Muscle layer of duodenum (tissue), 2 donors: ENCODE data around the gene ANXA3.

Experiments
- H3K27ac ChIP-seq: one replicate; pipeline ENCODE4 v1.7.0; 2013; ENCODE audit warnings: mild to moderate bottlenecking, low read length
- H3K27me3 ChIP-seq: one replicate; pipeline ENCODE4 v1.7.0; 2013; ENCODE audit warnings: low read depth, mild to moderate bottlenecking, control low read depth, low read length
- H3K36me3 ChIP-seq, 2 donors: one replicate each; pipeline ENCODE4 v1.7.0; 2013; ENCODE audit warnings: low read length in 2 of 2, control low read depth in 1 of 2, mild to moderate bottlenecking in 1 of 2; ENCODE audit not compliant: insufficient read depth in 2 of 2, control insufficient read depth in 1 of 2
- H3K4me1 ChIP-seq, 2 donors: one replicate each; pipeline ENCODE4 v1.7.0; 2013; ENCODE audit warnings: low read length in 2 of 2, mild to moderate bottlenecking in 2 of 2, control low read depth in 1 of 2, moderate library complexity in 1 of 2; ENCODE audit not compliant: insufficient read depth in 2 of 2, control insufficient read depth in 1 of 2
- H3K4me3 ChIP-seq, 2 donors: one replicate each; pipeline ENCODE4 v1.7.0; 2013; ENCODE audit warnings: low read length in 2 of 2, low read depth in 1 of 2, mild to moderate bottlenecking in 1 of 2
- H3K9me3 ChIP-seq, 2 donors: one replicate each; pipeline ENCODE4 v1.7.0; 2013; ENCODE audit warnings: low read length in 2 of 2, control low read depth in 1 of 2, mild to moderate bottlenecking in 1 of 2; ENCODE audit not compliant: control insufficient read depth in 1 of 2
- donor health status: healthy.

ANXA3 gene

GRCh38 chr4:78613522-78614321 lies 62.2 kb downstream of the ANXA3 start:
- Histone ChIP-seq H3K4me1 (no peaks in the 10 kb centered on the region), H3K9me3 (no peaks in the 10 kb centered on the region), H3K27me3 (no peaks in the 10 kb centered on the region), H3K36me3 (no peaks in the 10 kb centered on the region), H3K27ac (no peak overlapping the region), H3K4me3 (no peak overlapping the region)

- Histone ChIP-seq H3K9me3 (no peaks in the 10 kb centered on the region), H3K36me3 (no peaks in the 10 kb centered on the region), H3K27ac (no peak overlapping the region), H3K4me3 (no peak overlapping the region), H3K27me3 (no peaks in the 10 kb centered on the region), H3K4me1 (no peaks in the 10 kb centered on the region)
Measured at GRCh38 chr4:78616046-78616498, 64.5 kb downstream of the ANXA3 start.

- no peak overlapping the region for H3K27ac ChIP-seq
- no peak overlapping the region for H3K4me3 ChIP-seq
- no peaks in the 10 kb centered on the region for H3K9me3 ChIP-seq
- no peaks in the 10 kb centered on the region for H3K4me1 ChIP-seq
- H3K27me3 ChIP-seq = no peaks in the 10 kb centered on the region
- H3K36me3 ChIP-seq = no peaks in the 10 kb centered on the region
Measured at GRCh38 chr4:78618436-78618835, 66.9 kb downstream of the ANXA3 start.

GRCh38 chr4:78621395-78621794 lies 69.8 kb downstream of the ANXA3 start:
- H3K36me3 ChIP-seq = no peaks in the 10 kb centered on the region
- H3K27me3 ChIP-seq = no peaks in the 10 kb centered on the region
- H3K9me3 ChIP-seq = no peaks in the 10 kb centered on the region
- no peak overlapping the region for H3K27ac ChIP-seq
- H3K4me1 ChIP-seq = no peaks in the 10 kb centered on the region
- H3K4me3 ChIP-seq = no peak overlapping the region

- H3K4me1 ChIP-seq = no peaks in the 10 kb centered on the region
- no peaks in the 10 kb centered on the region for H3K27me3 ChIP-seq
- H3K27ac ChIP-seq = no peak overlapping the region
- no peaks in the 10 kb centered on the region for H3K36me3 ChIP-seq
- no peak overlapping the region for H3K4me3 ChIP-seq
- H3K9me3 ChIP-seq = no peaks in the 10 kb centered on the region
Measured at GRCh38 chr4:78622253-78622979, 70.8 kb downstream of the ANXA3 start.

GRCh38 chr4:78624048-78624447 lies 72.5 kb downstream of the ANXA3 start:
- Histone ChIP-seq H3K27me3 (no peaks in the 10 kb centered on the region), H3K36me3 (no peaks in the 10 kb centered on the region), H3K27ac (no peak overlapping the region), H3K4me3 (no peak overlapping the region), H3K9me3 (no peaks in the 10 kb centered on the region), H3K4me1 (no peaks in the 10 kb centered on the region)

GRCh38 chr4:78625073-78625472 lies 73.5 kb downstream of the ANXA3 start:
- H3K27me3 ChIP-seq = no peaks in the 10 kb centered on the region
- no peaks in the 10 kb centered on the region for H3K4me1 ChIP-seq
- H3K36me3 ChIP-seq = no peaks in the 10 kb centered on the region
- no peaks in the 10 kb centered on the region for H3K9me3 ChIP-seq
- no peak overlapping the region for H3K27ac ChIP-seq
- no peak overlapping the region for H3K4me3 ChIP-seq

GRCh38 chr4:78627046-78627965 lies 75.7 kb downstream of the ANXA3 start:
- H3K9me3 ChIP-seq = no peaks in the 10 kb centered on the region

GRCh38 chr4:78627966-78628678 lies 76.6 kb downstream of the ANXA3 start:
- H3K27me3 ChIP-seq = no peaks in the 10 kb centered on the region
- no peak overlapping the region for H3K4me3 ChIP-seq
- no peaks in the 10 kb centered on the region for H3K4me1 ChIP-seq
- H3K9me3 ChIP-seq = no peaks in the 10 kb centered on the region
- H3K36me3 ChIP-seq = no peaks in the 10 kb centered on the region
- no peak overlapping the region for H3K27ac ChIP-seq

More at GRCh38 chr4:78627046-78627965, 75.7 kb downstream of the ANXA3 start:
- Histone ChIP-seq H3K4me3 (no peak overlapping the region), H3K27ac (no peak overlapping the region), H3K36me3 (no peaks in the 10 kb centered on the region), H3K4me1 (no peaks in the 10 kb centered on the region), H3K27me3 (no peaks in the 10 kb centered on the region)

- Histone ChIP-seq H3K27me3 (no peaks in the 10 kb centered on the region), H3K9me3 (no peaks in the 10 kb centered on the region), H3K27ac (no peak overlapping the region), H3K4me3 (no peak overlapping the region), H3K4me1 (no peaks in the 10 kb centered on the region), H3K36me3 (no peaks in the 10 kb centered on the region)
Measured at GRCh38 chr4:78629991-78630541, 78.5 kb downstream of the ANXA3 start.
